ENCODE results near the gene PKP2. TPM values are rescaled to one million over a fixed set of nuclear protein-coding genes. Genes with fewer than 3 reads are reported as not detected.

The PKP2 gene
- total and polyA plus RNA-seq, 7 donors = 2.5 to 7.8 (median 4.0) TPM

DNA sequence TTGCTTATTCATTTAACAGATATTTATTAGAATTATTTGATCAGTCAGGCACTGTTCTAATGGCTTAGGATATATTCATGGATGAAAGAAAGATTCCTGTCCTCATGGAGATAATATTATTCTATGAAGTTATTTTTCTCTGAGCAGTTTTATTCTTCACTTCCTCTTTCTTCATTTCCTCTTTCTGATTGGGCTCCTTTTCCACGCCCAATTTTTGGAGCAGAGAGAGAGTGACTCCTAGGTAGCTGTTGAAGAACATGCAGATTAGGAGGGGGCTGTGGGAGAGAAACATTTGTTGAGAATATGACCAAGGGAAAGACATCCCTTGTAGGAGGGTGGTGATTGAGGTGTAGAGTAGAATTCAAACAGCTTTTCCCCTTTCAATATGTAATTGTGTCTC lies 134.9 kb downstream of the PKP2 start:
- intact Hi-C loops (cut with DNase I) = no loop called here
- ATAC-seq = no peak
- Histone ChIP-seq H3K4me1 (no peaks in the 10 kb centered on the region), H3K4me3 (no peak overlapping the region), H3K27me3 (ENCODE audit: insufficient read depth in 3 of 3, low read length in 2 of 3) (peaks cover 0 to 2% (median 0%) of the 10 kb centered on the region in 3 donors), H3K27ac (no peak overlapping the region), H3K9me3 (no peaks in the 10 kb centered on the region), H3K36me3 (ENCODE audit: insufficient read depth in 1 of 2, low read depth in 1 of 2) (no peaks in the 10 kb centered on the region)
- DNase-seq = no peak
- TF ChIP-seq, protein P1, sequence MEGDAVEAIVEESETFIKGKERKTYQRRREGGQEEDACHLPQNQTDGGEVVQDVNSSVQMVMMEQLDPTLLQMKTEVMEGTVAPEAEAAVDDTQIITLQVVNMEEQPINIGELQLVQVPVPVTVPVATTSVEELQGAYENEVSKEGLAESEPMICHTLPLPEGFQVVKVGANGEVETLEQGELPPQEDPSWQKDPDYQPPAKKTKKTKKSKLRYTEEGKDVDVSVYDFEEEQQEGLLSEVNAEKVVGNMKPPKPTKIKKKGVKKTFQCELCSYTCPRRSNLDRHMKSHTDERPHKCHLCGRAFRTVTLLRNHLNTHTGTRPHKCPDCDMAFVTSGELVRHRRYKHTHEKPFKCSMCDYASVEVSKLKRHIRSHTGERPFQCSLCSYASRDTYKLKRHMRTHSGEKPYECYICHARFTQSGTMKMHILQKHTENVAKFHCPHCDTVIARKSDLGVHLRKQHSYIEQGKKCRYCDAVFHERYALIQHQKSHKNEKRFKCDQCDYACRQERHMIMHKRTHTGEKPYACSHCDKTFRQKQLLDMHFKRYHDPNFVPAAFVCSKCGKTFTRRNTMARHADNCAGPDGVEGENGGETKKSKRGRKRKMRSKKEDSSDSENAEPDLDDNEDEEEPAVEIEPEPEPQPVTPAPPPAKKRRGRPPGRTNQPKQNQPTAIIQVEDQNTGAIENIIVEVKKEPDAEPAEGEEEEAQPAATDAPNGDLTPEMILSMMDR (IDR thresholded peaks at IDR 0.05) = no peak
- 33 to 69% (median 47%) methylated on average over 1 of the region's 1 CpG for WGBS, 3 donors

DNA sequence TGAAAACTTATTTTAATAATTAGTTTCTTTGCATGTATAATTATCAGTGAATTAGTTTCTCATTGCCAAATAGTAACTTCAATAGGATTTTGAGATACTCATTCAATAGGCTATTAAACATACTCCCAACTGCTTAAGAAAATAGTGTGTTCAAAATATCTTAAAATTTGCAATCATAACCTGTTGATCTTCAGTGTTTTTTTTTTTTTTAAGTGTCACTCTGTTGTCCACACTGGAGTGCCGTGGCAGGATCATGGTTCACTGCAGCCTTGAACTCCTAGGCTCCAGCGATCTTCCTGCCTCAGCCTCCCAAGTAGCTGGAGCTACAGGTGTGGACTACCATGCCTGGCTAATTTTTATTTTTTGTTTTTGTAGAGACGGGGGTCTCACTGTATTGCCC lies 139.4 kb downstream of the PKP2 start:
- intact Hi-C loops (cut with DNase I) = loop anchor here (2.0 to 5.0 kb wide), 4 partner anchors 160 to 1265 kb away; partner anchors contain the start of gene ALG10 (in 1 of the 2)
- DNase-seq (no peak), ATAC-seq (no peak)
- Histone ChIP-seq H3K27me3 (ENCODE audit: insufficient read depth in 3 of 3, low read length in 2 of 3) (no peaks in the 10 kb centered on the region), H3K4me1 (peaks cover 10% of the 10 kb centered on the region), H3K9me3 (no peaks in the 10 kb centered on the region), H3K27ac (no peak overlapping the region), H3K4me3 (no peak overlapping the region), H3K36me3 (ENCODE audit: insufficient read depth in 1 of 2, low read depth in 1 of 2) (peaks cover 0 to 19% of the 10 kb centered on the region in 2 donors)
- 83 to 85% (median 84%) methylated on average over 3 of the region's 3 CpGs for WGBS, 3 donors
- TF ChIP-seq, protein P1 (IDR thresholded peaks at IDR 0.05) = no peak

DNA sequence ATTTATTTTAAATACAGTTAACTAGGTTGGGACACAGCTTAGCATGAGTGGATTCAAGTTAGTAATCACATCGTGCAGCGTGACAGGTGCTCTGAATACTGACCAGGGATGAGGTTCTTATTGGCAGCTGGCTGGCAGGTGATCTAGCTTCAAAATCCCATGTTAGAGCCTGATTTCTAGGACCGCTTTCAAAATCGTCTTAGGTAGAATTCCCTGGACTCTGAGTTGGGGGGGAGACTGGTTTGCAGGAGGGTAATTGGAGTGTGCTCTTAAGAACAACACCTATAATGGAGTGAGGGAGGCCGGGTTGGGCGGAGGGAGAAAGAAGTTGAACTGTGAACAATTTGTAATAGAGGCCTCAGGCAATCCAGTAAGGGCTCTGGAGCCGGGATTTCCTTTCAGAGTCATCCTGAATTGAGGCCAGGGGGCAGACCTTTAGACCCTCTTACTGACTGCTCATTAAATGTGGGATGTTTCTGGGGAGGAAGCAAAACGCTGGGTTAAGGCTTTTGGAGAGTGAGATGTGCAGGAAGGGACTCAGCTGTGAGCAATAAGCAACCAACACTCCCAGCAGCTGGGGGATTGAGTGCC lies 140.0 kb downstream of the PKP2 start:
- peak overlapping the region; percentile 97 for H3K4me3 ChIP-seq
- peaks cover 0 to 25% of the 10 kb centered on the region in 2 donors for H3K36me3 ChIP-seq (ENCODE audit: insufficient read depth in 1 of 2, low read depth in 1 of 2)
- H3K4me1 ChIP-seq = peaks cover 10% of the 10 kb centered on the region
- TF ChIP-seq, protein P1 (IDR thresholded peaks at IDR 0.05) = no peak
- WGBS, 3 donors = 28 to 32% (median 30%) methylated on average over 8 of the region's 8 CpGs
- ATAC-seq (no peak), DNase-seq (no peak)
- H3K27me3 ChIP-seq (ENCODE audit: insufficient read depth in 3 of 3, low read length in 2 of 3) = no peaks in the 10 kb centered on the region
- intact Hi-C loops (cut with DNase I) = loop anchor here (2.0 to 5.0 kb wide), 4 partner anchors 161 to 1266 kb away; partner anchors contain the start of gene ALG10 (in 1 of the 2)
- H3K9me3 ChIP-seq = no peaks in the 10 kb centered on the region
- peak overlapping the region; percentile 93 for H3K27ac ChIP-seq

DNA sequence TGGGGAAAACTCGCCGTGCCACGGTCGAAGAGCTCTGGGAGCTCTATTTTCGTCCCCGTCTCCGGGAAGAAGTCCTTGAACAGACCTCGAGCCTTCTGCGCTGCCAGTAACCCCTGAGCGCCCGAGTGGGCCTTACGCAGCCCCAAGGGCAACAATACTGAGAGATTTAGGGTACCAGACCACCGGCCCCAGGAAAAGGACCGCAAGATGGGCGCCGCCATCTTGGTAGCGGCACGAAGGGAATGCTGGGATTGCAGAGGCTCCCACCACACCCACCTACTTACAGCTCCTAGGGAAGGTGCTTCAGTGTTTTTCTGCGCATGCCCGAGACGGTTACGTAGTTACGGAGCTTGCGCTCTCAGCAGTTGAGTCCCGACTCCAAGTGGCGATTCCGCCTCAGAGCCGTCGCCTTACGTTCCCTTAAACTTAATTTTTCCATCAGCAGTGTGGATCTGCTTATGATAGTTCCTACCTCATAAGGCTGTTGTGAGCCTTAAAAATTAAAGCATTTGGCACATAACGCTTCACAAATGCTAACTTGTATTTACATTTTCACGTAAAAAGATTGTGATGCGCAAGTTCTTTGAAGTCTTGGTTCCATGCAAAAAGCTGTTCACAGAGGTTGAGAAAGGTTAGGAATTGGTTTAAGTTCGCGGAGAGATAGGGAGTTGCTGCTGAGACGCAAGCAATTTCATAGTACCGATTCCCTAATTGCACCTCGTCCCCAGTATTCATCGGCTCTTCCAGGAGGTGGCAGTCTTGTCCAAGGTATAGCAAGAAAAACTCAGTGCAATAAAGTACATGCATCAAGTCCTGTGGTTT lies 140.7 kb downstream of the PKP2 start, which contains the start of gene YARS2:
YARS2 (minus strand) TSS at position 244 of the 822 bp plus-strand sequence; CDS start at position 221, 23 bp downstream.
- WGBS, 3 donors = 0 to 1% (median 0%) methylated on average over 39 of the region's 39 CpGs
- Histone ChIP-seq H3K36me3 (ENCODE audit: insufficient read depth in 1 of 2, low read depth in 1 of 2) (peaks cover 0 to 32% of the 10 kb centered on the region in 2 donors), H3K9me3 (no peaks in the 10 kb centered on the region), H3K4me1 (peaks cover 10% of the 10 kb centered on the region), H3K27ac (peak within 1 kb of the TSS; percentile 93), H3K4me3 (peak within 1 kb of the TSS; percentile 97), H3K27me3 (ENCODE audit: insufficient read depth in 3 of 3, low read length in 2 of 3) (no peaks in the 10 kb centered on the region)
- intact Hi-C loops (cut with DNase I) = loop anchor here (2.0 to 5.0 kb wide), 4 partner anchors 161 to 1266 kb away; partner anchors contain the start of gene ALG10 (in 1 of the 2)
- peak; percentile 92 to 95 for DNase-seq
- ATAC-seq = peak; percentile 98 to 99 (median 99)
- TF ChIP-seq, protein P1 (IDR thresholded peaks at IDR 0.05) = peak; percentile 83

Data from psoas muscle (tissue), 8 donors.